Activated effector memory CD4-positive, alpha-beta T cell treated with Interleukin-2 at 50 U/mL for 16 hours (primary cell): ENCODE measurements around the gene CFAP299.

Experiments used
- DNase-seq: peaks from one replicate; pipeline ENCODE4 v3.0.0-alpha.2; 2020

Gene CFAP299

DNA sequence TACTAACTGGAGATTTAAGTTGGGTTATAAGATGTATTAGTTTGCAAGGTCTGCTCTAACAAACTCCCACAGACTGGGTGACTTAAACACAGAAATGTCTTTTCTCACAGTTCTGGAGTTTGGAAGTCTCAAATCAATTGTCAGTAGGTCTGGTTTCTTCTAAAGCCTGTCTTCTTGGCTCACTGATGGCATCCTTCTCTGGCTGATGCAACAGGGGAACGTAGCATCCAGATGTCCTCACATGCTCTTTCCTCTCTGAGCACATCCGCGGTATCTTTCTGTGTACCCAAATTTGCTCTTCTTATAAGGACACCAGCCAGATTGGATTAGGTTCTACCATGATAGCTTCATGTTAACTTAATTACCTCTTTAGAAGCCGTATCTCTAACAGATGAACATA, 631.8 kb downstream of the CFAP299 start:
- DNase-seq = no peak

DNA sequence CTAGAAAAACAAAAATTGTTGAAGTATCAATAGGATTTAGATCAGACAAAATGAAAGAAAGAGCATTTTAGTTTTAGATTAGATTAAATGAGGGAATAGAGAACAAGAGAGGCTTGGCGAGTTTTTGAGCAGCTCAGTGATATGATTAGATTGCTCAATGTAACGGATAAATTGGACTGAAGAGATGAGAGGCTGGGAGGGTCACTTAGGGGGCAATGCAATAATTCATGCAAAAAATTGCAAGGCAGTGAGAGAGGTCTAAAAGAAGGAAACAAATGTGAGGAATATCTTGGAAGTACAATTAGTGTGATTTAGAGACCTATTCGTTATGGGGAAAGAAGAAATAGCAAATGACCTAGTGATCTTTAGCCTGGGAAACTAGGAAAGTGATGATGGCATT, 644.7 kb downstream of the CFAP299 start:
- no peak for DNase-seq

DNA sequence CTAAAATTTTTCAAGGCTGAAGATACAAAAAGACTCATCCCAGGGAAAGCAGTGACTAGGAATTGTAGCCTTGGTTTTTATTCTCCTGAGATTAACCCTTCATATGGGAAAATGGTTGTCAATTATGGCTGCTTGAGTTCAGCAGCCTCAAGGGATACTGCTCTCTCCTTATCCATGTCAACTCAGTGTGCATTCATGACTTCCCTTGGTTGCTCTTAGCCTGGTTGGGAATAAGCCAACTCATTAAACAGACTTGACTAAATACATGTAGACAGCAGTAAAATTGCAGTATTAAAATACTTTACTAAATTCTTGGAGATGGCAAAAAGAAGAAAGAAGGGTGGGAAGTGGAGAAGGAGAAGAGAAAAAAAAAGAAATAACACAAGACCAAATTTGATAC, 650.5 kb downstream of the CFAP299 start:
- DNase-seq = no peak

DNA sequence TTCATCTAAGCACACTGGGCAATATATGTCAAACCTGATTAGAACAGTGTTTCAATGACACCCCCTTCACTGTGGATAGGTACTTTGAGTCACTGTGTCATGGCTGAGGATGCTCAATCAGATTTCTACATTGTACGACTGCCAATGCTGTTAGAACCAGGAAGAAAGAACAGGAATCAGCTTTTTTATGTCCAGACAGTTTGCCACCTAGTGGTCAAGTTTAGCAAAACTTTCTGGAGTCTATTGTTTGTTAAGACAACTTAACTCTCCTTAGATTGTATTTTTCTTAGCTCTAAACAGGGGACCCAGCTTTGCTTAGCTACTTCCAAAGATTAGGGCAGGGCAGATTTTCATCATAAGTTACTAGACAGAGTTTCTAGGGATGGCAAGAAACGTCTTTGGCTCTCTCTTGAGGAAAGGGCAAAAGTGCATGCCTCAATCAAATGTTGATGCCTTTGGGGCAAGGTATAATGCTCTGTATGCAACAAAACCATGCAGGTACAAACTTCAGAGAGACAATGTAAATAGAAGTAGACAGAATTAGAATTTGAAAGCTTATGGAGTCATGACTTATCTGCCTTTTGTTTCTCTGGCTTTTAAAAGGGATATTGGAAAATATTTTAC, 654.5 kb downstream of the CFAP299 start:
- DNase-seq = no peak

DNA sequence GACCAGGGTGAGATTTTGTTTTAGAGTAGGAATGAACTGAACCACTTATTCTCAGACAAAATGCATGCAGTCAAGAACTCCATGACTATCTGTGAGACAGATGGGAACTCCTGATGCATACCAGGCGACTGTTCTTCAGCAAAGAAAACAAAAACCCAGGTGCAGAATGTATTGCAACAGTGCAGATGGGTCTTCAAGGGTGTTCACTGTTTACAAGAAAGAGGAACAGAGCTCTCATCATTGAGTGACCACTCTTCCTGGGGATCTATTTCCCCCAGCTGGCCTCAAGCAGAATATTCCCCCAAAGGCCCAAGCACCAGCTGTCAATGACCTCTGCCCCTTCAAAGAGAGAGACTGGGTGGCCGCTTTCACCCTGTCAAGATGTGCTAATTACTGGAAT, 655.3 kb downstream of the CFAP299 start:
- DNase-seq = no peak

DNA sequence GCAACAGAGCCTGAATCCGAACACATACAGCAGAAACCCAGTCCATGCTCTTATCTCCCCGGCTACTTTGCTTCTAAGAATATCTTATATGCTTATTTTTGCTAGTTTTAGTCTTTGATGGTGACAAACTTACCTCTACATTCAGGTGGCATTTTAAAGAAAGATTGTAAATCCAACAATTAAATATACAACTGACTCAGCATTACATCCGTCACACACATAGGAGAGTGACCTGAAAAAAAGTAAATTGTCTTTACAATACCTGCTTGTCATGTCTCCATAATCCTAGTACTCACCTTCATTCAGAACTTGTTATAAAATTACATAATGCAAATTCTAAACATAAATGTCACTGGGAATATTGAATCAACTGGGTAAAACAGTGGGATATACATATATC, 664.4 kb downstream of the CFAP299 start:
- no peak for DNase-seq

DNA sequence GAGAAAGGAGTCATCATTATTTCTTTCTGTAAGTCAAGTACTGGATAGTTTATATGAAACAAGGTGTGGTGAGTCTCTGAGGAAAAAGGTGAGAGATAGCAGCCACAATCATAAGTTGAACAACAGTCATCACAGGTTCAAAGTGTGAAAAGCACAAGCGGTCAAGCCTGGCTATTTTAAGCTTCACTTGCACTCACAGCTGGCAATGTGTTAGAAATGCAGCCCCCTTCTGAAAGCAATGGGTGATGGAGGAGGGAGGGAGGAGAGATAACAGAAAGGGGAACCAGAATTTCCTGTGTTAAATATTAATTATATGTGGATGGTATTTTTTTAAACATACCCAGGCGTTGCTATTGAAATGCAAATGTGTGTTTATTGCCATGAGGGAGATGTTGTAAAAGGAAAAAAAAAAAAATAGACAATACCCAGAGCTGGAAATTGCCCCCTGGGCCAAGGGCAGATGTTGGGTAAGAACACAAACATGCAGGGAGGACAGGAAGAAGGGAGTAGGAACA, 668.1 kb downstream of the CFAP299 start:
- no peak for DNase-seq

DNA sequence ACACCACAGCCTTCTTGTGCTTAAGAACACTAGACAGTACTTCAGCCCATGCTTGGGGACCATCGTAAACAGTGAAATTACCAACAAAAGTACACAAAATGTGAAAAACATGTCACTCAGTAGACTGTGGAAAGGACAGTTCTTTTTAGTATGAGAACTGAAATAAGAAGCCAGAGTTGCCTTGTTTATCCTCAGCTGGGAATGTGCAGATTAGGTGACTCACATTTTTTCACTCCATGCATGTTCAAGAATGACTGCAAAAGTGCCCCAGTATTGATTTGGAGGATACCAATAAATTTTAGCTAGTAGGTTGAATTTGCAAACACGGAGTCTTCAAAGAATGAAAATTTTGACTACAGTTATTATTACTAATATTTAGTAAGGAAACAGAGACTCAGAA, 671.9 kb downstream of the CFAP299 start:
- no peak for DNase-seq
